Measurements from ENCODE around the gene ATP6V1G1. TPM values are rescaled to one million over a fixed set of nuclear protein-coding genes. Genes with fewer than 3 reads are reported as not detected.
A peak's percentile ranks its signal among the peaks of the same experiment; 100 is the strongest.
"Not testable (repeated sequence)": the region's sequence is repeated elsewhere in the genome, so short reads cannot be mapped to it uniquely, and the experiment has no call there.

Gene ATP6V1G1
- total RNA-seq, 1 donor from 2014 or later: 112 TPM

DNA sequence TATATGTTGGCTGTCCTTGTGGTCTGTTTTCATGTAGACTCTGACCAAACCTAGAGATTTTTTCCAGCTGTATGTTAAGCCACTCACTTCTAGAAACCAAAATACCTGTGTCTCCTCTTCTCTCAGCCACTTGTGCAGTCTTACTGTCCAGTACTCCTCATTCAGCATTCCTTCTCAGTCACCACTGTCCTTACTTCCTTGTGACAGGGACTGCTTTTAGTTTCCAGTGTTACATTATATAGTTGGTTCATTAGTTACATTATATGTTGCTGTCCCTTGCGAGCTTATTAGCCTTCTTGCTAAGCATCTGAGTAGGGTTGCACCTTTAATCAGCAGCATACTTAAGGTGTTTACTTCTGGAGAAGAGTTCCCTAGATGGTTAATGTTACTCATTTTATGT, 4.3 kb downstream of the ATP6V1G1 start:
- ATAC-seq (no peak), DNase-seq (no peak)
- Histone ChIP-seq H3K27ac (no peak overlapping the region), H3K27me3 (no peaks in the 10 kb centered on the region), H3K9me3 (no peaks in the 10 kb centered on the region), H3K4me1 (peaks cover 44% of the 10 kb centered on the region), H3K4me3 (peak overlapping the region; percentile 9), H3K36me3 (peaks cover 45% of the 10 kb centered on the region)
- TF ChIP-seq, protein P1, sequence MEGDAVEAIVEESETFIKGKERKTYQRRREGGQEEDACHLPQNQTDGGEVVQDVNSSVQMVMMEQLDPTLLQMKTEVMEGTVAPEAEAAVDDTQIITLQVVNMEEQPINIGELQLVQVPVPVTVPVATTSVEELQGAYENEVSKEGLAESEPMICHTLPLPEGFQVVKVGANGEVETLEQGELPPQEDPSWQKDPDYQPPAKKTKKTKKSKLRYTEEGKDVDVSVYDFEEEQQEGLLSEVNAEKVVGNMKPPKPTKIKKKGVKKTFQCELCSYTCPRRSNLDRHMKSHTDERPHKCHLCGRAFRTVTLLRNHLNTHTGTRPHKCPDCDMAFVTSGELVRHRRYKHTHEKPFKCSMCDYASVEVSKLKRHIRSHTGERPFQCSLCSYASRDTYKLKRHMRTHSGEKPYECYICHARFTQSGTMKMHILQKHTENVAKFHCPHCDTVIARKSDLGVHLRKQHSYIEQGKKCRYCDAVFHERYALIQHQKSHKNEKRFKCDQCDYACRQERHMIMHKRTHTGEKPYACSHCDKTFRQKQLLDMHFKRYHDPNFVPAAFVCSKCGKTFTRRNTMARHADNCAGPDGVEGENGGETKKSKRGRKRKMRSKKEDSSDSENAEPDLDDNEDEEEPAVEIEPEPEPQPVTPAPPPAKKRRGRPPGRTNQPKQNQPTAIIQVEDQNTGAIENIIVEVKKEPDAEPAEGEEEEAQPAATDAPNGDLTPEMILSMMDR (IDR thresholded peaks at IDR 0.05): no peak
- intact Hi-C loops (cut with DNase I): no loop called here

DNA sequence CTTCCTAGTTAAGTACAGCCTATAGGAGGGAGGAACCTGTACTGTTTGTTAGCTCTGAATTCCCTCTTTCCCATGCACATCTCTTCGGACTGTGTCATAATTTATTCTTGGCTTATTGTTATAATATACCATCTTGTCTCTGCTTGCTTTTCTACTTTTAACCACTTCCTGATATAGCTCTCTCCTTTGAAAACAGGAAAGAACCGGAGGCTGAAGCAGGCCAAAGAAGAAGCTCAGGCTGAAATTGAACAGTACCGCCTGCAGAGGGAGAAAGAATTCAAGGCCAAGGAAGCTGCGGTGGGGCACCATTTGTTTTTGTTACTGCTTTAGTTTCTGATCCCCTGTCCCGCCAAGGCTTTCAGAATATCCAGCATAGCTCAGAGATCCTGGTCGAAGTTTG, 4.8 kb downstream of the ATP6V1G1 start:
- Histone ChIP-seq H3K36me3 (peaks cover 48% of the 10 kb centered on the region), H3K9me3 (no peaks in the 10 kb centered on the region), H3K4me3 (no peak overlapping the region), H3K4me1 (peaks cover 44% of the 10 kb centered on the region), H3K27ac (no peak overlapping the region), H3K27me3 (no peaks in the 10 kb centered on the region)
- DNase-seq: no peak
- peak; percentile 30 for ATAC-seq
- TF ChIP-seq, protein P1 (IDR thresholded peaks at IDR 0.05): peak; percentile 42
- intact Hi-C loops (cut with DNase I): no loop called here

DNA sequence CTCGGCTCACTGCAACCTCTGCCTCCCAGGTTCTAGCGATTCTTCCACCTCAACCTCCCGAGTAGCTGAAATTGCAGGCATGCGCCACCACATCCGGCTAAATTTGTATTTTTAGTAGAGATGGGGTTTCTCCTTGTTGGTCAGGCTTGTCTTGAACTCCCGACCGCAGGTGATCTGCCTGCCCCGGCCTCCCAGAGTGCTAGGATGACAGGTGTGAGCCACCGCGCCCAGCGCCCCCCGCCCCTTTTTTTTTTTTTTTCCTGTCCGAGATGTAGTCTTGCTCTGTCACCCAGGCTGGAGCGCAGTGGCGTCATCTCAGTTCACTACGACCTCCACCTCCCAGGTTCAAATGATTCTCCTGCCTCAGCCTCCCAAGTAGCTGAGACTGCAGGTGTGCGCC, 6.6 kb downstream of the ATP6V1G1 start:
- Histone ChIP-seq H3K36me3 (peaks cover 66% of the 10 kb centered on the region), H3K4me3 (no peak overlapping the region), H3K27ac (no peak overlapping the region), H3K4me1 (peaks cover 41% of the 10 kb centered on the region), H3K9me3 (no peaks in the 10 kb centered on the region), H3K27me3 (no peaks in the 10 kb centered on the region)
- TF ChIP-seq, protein P1 (IDR thresholded peaks at IDR 0.05): no peak
- intact Hi-C loops (cut with DNase I): no loop called here
- DNase-seq (no peak), ATAC-seq (no peak)

DNA sequence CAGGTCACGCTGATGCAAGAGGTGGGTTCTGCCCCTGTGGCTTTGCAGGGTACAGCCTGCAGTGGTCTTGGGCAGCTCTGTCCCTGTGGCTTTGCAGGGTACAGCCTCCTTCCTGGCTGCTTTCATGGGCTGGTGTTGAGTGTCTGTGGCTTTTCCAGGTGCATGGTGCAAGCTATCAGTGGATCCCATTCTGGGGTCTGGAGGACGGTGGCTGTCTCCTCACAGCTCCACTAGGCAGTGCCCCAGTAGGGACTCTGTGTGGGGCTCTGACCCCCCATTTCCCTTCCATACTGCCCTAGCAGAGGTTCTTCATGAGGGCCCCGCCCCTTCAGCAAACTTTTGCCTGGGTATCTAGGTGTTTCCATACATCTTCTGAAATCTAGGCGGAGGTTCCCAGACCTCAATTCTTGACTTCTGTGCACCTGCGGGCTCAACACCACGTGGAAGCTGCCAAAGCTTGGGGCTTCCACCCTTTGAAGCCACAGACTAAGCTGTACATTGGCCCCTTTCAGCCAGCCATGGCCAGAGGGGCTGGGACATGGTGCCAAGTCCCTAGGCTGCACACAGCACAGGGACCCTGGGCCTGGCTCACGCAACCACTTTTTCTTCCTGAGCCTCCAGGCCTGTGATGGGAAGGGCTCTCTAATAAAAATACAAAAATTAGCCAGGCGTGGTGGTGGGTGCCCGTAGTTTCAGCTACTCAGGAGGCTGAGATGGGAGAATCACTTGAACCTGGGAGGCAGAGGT, 13.1 kb downstream of the ATP6V1G1 start:
- not testable (repeated sequence) for DNase-seq, ATAC-seq
- H3K36me3 ChIP-seq: peaks cover 48% of the 10 kb centered on the region

DNA sequence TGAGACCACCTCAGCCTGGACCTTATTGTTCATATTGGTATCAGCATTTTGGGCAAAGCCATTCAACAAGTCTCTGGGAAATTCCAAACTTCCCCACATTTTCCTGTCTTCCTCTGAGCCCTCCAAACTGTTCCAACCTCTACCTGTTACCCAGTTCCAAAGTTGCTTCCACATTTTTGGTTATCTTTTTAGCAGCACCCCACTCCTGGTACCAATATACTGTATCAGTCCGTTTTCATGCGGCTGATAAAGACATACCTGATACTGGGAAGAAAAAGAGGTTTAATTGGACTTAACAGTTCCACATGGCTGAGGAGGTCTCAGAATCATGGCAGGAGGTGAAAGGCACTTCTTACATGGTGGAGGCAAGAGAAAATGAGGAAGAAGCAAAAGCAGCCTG, 14.2 kb downstream of the ATP6V1G1 start:
- H3K9me3 ChIP-seq; ATAC-seq; H3K27me3 ChIP-seq; DNase-seq; H3K27ac ChIP-seq; H3K4me3 ChIP-seq; intact Hi-C loops (cut with DNase I); H3K4me1 ChIP-seq: not testable (repeated sequence)
- H3K36me3 ChIP-seq: peaks cover 36% of the 10 kb centered on the region

More for the DNA sequence above, 13.1 kb downstream of the ATP6V1G1 start:
- H3K4me3 ChIP-seq; H3K4me1 ChIP-seq; intact Hi-C loops (cut with DNase I); H3K9me3 ChIP-seq; H3K27ac ChIP-seq; H3K27me3 ChIP-seq: not testable (repeated sequence)

DNA sequence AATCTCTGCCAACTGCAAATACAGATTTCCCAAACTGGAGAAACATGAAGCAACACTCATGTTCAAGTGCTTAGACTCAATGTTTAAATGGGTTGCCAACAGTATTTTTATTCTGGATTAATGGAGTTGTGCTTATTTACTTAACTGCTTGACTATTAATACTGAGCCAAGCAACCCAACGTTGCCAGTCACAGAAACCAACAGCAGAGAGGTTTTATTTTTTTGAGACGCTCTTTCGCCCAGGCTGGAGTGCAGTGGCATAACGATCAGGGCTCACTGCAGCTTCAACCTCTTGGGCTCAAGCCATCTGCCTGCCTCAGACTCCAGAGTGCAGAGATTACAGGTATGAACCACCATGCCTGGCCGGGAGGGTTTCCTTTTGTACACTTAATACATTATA, 15.1 kb downstream of the ATP6V1G1 start:
- intact Hi-C loops (cut with DNase I): no loop called here
- Histone ChIP-seq H3K27ac (no peak overlapping the region), H3K27me3 (no peaks in the 10 kb centered on the region), H3K4me3 (no peak overlapping the region), H3K9me3 (no peaks in the 10 kb centered on the region), H3K36me3 (peaks cover 31% of the 10 kb centered on the region), H3K4me1 (peaks cover 6% of the 10 kb centered on the region)
- TF ChIP-seq, protein P1 (IDR thresholded peaks at IDR 0.05): no peak
- DNase-seq: no peak
- ATAC-seq: peak; percentile 75

All from upper lobe of right lung (tissue), 1 donor.